ENCODE results near the gene GPC5.

The GPC5 gene

DNA sequence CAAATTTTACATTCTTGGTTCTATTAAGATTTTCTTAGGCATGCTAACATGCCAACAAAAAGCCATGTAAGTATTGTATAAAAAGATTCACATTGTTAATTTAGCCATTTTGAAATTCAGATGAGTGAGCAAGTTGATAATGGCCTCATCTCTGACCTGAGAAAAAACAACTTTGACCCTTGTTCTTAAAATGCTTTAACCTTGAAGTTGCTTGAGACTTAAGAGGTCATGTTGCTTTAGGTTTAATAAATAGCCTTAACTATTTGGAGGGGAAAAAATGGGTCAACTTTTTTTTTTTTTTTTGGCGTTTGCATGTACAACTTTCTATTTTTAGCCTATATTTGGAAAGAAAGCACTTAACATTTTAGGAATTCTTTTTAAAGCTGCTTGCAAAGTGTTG is 44.9 kb upstream of the GPC5 start:
- ChIA-PET CTCF (no interaction called here), POLR2A (no interaction called here)
- TF ChIP-seq, protein P1, sequence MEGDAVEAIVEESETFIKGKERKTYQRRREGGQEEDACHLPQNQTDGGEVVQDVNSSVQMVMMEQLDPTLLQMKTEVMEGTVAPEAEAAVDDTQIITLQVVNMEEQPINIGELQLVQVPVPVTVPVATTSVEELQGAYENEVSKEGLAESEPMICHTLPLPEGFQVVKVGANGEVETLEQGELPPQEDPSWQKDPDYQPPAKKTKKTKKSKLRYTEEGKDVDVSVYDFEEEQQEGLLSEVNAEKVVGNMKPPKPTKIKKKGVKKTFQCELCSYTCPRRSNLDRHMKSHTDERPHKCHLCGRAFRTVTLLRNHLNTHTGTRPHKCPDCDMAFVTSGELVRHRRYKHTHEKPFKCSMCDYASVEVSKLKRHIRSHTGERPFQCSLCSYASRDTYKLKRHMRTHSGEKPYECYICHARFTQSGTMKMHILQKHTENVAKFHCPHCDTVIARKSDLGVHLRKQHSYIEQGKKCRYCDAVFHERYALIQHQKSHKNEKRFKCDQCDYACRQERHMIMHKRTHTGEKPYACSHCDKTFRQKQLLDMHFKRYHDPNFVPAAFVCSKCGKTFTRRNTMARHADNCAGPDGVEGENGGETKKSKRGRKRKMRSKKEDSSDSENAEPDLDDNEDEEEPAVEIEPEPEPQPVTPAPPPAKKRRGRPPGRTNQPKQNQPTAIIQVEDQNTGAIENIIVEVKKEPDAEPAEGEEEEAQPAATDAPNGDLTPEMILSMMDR (IDR thresholded peaks at IDR 0.05; ENCODE audit: control extremely low read depth, extremely low read depth, low read depth, missing control alignments): no peak
- no peak for DNase-seq (ENCODE audit: extremely low spot score)

DNA sequence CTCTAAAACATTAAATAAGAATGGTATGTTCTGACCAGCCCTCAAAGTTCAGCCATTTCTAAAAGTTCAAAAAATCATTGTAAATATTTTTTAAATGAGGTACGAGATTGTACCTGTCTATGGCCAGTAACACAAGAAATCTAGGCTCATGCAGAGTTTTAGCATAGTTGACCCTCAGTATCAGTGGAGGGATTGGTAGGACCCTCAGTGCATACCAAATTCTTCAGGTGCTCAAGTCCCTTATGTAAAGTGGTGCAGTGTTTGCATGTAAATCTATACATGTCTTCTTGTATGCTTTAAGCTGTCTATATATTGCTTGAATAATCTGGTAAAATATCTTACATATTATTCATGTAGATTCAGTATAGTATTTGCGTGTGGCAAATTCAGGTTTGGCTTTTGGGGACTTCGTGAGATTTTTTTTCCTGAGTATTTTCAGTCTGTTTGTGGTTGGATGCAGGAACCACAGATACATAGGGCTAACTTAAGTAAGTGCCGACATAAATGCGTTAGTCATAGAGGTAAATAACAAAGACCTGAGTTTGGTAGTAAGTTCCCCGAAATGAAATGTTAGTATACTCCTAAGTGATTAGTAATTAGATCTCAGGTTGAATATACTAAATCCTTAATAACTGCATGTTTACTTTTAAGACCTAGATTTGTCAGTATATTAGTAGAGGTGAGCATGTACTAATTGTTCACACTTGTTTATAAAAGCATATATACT is 43.2 kb upstream of the GPC5 start:
- TF ChIP-seq, protein P1 (IDR thresholded peaks at IDR 0.05; ENCODE audit: control extremely low read depth, extremely low read depth, low read depth, missing control alignments): no peak
- POLR2A ChIA-PET: no interaction called here
- DNase-seq (ENCODE audit: extremely low spot score): no peak
- CTCF ChIA-PET: interaction anchor here (0.8 kb wide), 1 partner anchor 42 kb away, joined by 3 read pairs; no protein-coding TSS in a partner anchor

DNA sequence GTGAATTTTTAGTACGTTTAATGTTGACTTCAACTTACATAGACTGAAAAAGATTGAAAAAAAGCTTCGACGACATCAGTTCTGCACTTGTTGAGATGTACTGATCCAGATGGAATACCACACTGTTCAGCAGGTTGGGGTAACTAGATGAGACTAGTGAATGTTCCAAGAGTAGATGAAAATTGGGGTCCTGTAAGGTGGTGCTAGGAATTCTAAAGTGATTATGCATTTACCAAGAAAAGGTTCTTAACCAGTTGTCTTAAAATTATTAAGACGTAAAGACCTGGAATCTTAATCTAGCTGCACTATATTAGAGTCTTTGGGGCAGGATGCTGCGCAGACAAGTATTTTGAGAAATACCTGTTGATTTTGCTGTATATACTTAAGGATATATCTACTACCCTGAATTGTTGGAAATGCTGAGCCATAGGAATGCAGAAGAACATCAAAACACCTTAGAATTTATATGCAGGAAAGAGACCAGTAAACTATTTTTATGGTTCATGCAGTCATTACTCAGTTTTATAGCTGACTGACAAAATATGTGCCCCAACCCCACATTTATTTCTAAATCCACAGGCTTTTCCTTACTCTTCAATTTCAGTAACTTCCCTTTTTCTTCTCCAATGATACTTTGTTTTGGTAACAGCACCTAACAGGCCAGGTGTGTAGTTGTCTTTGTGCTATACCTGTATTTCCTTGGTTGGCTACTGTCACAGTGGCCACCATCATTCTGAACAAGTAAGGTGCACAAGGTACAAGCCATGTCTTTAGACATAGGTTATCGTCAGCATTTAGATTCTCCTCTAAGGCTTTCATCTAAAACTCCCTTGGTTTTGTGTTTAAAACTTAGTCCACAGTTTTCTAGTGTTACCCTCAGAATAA is 42.4 kb upstream of the GPC5 start:
- CTCF ChIA-PET: interaction anchor here (0.8 to 1.0 kb wide), 3 partner anchors 17 to 43 kb away, joined by 3 to 5 read pairs (median 3); no protein-coding TSS in a partner anchor
- DNase-seq (ENCODE audit: extremely low spot score): no peak
- TF ChIP-seq, protein P1 (IDR thresholded peaks at IDR 0.05; ENCODE audit: control extremely low read depth, extremely low read depth, low read depth, missing control alignments): no peak
- POLR2A ChIA-PET: no interaction called here

DNA sequence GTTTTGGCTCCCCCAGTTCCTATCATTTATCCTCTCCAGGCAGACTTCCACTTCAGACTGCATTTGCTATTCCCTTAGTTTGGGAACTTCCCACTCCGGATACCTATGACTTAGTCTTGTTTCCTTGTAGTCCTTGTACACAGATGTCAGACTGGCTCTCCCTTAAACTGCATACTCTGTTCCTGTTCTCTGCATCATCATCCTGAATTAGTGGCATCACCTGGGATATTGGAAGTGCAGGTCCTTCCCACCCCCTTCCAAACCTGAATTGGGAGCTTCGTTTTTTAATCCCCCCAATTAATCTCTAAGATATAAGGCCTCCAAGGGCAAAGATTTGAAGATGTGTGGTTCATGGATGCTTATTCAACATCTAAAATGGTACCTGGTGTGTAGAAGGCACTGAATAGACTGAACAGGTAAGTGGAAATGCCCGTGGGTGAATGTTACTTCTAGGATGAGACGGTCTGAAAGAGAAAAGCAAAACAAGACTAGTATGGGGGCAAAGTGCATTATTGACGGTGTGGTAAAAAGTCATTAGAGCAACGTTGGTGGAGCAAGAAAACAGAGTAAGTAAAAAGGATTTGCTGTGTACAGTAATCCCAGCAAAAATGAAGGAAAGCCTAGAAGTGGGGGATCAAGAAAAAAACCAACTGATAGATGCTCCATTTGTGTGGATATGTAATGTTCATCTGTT is 41.4 kb upstream of the GPC5 start:
- ChIA-PET POLR2A (interaction anchor here (1.3 kb wide), 1 partner anchor 10 kb away, joined by 4 read pairs; the partner anchor contains the start of gene MIR17HG), CTCF (interaction anchor here (1.0 kb wide), 2 partner anchors 16 to 44 kb away, joined by 3 to 5 read pairs; no protein-coding TSS in a partner anchor)
- no peak for DNase-seq (ENCODE audit: extremely low spot score)
- TF ChIP-seq, protein P1 (IDR thresholded peaks at IDR 0.05; ENCODE audit: control extremely low read depth, extremely low read depth, low read depth, missing control alignments): no peak

DNA sequence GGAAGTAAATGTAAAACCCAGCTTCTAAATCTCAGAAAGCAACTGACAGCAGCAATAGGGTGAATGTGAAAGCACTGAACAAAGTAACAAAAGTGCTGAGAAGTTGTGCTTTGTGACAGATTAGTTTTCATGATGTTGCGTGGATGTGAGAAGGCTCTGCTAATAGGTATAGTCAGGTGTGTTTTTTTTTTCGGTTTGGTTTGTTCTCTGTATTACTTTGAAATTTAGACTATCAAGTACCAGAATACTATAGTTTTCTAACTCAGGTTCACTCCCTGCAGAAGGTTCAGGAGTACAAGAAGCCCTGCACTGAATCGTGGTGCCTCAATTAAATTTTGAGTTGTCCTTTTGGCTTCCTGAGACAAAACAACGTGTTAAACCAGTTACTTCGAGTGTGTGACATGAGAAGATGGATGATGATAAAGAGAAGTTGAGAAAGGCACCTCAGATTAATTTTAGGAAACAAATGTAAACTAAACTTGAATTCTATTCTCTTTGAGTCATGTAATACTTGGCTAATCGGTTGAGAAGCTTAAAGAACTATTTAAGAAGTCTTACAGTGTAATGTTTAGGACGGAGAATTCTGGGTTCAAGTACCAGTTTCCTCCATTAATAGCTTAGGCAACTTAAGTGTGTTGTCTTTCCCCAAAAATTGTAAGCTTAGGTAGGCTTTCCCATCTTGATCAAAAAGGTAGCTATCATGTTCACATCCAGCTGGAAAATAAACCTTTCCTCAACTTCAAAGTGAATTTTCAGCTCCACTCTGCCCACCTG is 40.6 kb upstream of the GPC5 start:
- TF ChIP-seq, protein P1 (IDR thresholded peaks at IDR 0.05; ENCODE audit: control extremely low read depth, extremely low read depth, low read depth, missing control alignments): no peak
- no peak for DNase-seq (ENCODE audit: extremely low spot score)
- ChIA-PET POLR2A (interaction anchor here (1.3 kb wide), 1 partner anchor 11 kb away, joined by 4 read pairs; the partner anchor contains the start of gene MIR17HG), CTCF (interaction anchor here (0.9 to 3.4 kb wide), 5 partner anchors 8 to 45 kb away, joined by 3 to 16 read pairs (median 5); partner anchors contain the start of gene MIR17HG)

Measured in GM10248 (cell line).